Dedifferentiated amniotic fluid mesenchymal stem cell (primary cell): ENCODE results near the gene COL16A1.

Source experiments
- DNase-seq: peaks from one replicate; pipeline ENCODE4 v3.0.0-alpha.2; 2016; ENCODE audit errors: extremely low spot score

COL16A1 gene

GRCh38 chr1:31703431-31704270 lies at the start of gene COL16A1:
Gene COL16A1, minus strand, starts transcription at chr1:31704017. Its CDS starts 1,824 bp downstream, at chr1:31702193.
- peak; percentile 74 for DNase-seq

DNA sequence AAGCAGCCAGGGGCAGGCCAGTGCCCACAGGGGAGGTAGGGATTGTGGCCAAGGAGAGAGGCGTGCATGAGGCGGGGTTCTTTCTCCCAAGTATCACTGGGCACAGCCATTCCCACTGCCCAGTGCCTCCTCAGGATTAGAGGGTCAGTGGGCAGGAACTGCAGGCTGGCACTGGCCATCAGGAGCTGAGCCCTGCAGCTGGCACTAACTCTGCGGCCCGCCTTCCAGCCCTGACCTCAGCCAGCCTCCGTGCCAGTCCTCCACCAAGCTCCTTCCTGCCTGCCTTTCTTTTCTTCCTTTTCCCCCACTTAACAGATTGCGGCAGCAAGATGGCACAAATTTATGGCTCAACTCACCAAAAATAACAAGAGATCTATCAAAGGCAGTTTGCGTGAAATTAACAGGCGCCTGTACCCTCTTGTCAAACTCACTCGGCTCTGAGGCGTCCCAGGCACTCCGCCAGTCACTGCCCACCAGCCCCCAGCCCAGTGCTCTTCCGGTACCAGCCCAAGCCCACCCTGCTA lies 49.2 kb upstream of the COL16A1 start:
- no peak for DNase-seq

GRCh38 chr1:31752258-31752657 lies 48.4 kb upstream of the COL16A1 start:
- DNase-seq, result no peak

GRCh38 chr1:31751822-31752241 lies 48.0 kb upstream of the COL16A1 start:
- no peak for DNase-seq

DNA sequence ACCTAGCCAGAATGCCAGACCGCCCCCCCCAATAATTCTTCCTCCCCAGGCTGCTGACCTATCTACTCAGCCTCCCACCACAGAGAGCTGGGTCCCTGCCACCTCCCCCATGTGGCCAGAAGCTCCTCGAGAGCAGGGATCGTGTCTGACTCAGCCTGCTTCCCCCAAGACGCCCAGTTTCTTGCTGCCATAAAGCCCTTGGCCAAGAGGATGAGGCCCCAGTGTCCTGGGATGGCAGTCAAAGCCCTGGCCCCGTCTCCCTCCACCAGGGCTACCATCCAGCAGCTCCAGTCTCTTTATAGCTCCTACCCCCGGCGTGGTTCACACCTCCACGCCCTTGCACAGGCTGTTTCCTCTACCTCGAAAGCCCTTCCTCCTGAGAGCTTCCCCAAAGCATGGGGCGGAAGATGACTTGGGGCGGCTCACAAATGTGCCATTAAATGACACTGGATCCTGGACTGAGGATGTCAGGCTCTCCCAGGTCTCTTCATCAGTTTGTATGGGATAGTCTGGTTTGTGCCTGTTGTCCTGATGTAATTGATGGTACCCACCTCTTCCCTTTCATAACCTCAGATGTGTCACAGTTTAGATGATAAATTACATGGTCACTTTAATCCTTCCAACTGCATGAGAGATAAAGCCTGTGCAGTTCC lies 47.2 kb upstream of the COL16A1 start:
- no peak for DNase-seq

DNA sequence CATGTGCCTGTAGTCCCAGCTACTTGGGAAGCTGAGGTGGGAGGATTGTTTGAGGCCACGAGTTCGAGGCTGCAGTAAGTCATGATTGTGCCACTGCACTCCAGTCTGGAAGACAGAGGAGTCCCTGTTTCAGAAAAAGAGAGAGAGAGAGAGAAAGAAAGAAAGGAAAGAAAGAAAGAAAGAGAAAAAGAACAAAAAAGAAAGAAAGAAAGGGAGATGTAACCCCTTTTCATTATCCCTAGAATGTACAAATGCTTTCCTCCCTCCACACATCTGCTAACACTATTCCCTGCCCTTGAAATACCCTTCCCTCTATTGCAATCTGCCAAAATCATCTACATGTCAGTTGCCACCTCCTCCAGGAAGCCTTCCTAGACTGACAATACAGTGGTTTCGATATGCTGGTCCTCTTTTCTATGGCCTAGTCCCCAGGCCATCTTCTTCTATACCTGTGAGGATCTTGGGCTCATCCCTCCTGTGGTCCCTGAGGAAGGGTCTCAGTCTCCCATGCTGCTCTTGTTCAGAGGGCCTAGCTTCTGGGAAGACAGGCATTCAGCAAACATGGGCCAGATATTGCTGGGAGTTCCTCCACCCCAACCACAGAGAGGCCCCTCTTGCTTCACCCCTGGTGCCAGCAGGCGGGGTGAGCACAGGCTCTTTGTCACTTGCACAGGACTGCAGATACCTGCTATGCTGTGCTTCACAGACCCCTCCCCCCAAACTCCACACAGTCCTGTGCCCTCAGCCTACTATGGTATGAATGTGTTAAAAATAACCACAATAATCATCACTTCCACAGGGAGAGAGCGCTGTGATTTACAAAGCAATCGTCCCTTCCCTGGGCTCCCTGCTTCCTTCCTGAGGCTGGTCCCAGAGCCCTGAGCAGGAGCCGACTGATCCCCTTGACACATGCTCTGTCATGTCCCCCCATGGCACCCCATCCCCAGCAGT lies 46.2 kb upstream of the COL16A1 start:
- DNase-seq, result no peak

DNA sequence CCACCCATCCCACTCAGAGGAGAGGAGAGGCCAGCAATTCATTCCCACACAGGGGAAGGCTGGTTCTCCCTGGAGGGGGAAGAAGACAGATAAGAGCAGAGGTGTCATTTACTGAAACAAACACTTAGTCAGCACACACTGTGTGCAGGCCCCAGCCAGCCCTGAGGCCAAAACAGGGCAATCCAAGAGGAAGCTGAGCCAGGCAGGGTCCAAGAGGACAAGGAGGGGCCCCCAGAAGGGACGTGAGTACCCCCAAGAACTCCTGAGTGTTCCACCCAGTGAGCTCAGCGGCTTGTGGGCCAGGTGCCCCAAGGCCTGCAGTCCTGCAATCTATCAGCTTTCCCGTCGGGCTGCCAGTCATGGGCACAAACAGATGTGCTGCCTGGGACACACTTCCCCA lies 44.5 kb upstream of the COL16A1 start:
- no peak for DNase-seq

GRCh38 chr1:31747304-31747703 lies 43.5 kb upstream of the COL16A1 start:
- DNase-seq, result no peak

GRCh38 chr1:31746687-31747086 lies 42.9 kb upstream of the COL16A1 start:
- no peak for DNase-seq

DNA sequence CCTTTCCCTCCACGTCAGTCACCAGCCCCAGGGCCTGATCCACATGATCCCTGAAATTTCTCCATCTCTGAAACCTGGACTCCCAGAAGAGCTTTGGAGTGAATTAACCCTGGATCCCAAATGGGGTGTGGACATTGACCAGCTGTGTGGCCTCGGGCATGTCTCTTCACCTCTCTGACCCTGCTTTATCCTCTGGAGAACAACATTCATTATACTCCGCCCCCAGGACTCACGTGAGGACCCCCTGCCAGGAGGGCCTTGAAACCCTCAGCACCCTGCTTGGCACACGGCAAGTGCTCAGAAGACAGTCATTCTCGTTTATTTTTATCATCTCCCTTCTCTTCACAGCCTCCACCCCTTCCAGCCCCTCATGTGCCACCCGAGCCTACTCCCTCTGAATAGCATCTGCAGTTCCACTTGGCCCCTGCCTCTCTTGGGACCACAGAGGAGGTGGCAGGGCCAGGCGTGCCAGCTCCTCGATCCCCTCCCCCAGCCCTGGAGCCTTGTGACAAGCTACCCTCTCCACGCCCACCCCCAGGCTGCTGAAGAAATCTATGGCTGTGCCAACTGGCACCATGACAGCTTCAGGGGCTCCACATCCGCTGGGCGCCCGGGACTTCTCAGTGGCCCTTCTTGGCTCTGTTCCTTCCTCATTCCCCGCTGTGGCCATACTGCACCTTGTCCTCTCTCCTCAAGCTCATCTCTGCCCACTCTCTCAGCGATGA lies 42.3 kb upstream of the COL16A1 start:
- DNase-seq, result no peak

DNA sequence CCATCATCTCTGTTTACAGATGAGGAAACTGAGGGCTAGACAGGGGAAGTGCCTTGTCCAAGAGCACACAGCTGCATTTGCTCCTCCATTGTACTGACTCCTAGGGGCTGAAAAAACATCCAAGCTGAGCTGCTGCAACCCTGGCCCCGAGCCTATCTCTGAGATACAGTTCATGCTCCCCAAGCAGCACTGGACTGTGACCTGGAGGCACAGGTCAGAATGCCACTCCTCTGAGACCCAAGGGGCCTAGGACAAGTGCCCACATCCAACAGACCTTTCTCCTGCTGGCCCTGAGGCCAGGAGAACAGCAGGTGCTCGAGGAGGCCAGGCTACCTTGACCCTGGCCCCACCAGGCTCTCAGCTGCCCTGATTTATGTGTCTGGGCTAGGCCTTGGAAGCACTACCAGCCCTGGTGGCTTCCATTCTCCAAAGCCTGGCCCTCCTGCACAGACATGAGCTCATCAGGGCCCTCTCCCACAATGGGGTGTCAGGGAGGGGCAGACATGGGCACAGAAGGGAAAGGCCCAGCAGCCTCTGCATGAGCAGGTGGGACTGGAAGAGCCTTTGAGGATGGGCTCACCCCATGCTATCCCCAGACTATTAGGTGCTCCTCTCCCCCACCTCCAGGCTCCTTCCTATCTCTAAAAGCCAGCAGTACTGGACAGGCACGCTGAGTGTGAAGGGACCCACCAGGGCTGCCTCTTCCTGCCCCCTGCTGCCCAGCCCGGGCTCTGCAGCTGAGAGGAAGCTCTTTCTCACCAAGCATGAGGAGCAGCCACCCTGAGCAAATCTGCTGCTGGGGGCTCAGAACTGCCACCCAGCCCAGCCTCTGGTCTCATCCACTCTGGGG lies 41.5 kb upstream of the COL16A1 start:
- DNase-seq, result peak; percentile 38

GRCh38 chr1:31744165-31744888 lies 40.5 kb upstream of the COL16A1 start:
- DNase-seq, result no peak

- DNase-seq, result no peak
These were observed 38.8 kb upstream of the COL16A1 start for GRCh38 chr1:31742462-31743212.

DNA sequence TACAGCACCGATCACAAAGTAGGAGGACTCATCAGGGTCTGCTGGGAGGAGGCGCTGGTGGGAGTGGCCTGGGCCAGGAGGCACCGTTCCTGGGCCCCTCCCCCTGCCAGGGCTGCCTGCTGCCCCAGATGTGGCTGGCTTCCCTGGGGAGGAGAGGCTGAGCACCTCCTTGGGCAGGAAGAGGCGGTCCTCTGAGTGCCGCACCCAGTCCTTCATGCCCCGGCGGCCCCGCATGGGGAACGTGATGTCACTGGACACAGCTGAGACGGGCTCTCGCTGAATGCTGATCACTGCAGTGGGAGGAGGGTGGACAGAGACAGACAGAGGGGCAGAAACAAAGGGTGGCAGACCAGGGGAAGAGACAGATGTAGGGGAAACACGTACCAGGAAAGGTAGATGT lies 35.5 kb upstream of the COL16A1 start:
- DNase-seq, result no peak

- DNase-seq, result no peak
These were observed 32.9 kb upstream of the COL16A1 start for GRCh38 chr1:31736675-31737074.

GRCh38 chr1:31735571-31735970 lies 31.8 kb upstream of the COL16A1 start:
- no peak for DNase-seq

- DNase-seq, result no peak
These were observed 30.8 kb upstream of the COL16A1 start for GRCh38 chr1:31734582-31735107.

DNA sequence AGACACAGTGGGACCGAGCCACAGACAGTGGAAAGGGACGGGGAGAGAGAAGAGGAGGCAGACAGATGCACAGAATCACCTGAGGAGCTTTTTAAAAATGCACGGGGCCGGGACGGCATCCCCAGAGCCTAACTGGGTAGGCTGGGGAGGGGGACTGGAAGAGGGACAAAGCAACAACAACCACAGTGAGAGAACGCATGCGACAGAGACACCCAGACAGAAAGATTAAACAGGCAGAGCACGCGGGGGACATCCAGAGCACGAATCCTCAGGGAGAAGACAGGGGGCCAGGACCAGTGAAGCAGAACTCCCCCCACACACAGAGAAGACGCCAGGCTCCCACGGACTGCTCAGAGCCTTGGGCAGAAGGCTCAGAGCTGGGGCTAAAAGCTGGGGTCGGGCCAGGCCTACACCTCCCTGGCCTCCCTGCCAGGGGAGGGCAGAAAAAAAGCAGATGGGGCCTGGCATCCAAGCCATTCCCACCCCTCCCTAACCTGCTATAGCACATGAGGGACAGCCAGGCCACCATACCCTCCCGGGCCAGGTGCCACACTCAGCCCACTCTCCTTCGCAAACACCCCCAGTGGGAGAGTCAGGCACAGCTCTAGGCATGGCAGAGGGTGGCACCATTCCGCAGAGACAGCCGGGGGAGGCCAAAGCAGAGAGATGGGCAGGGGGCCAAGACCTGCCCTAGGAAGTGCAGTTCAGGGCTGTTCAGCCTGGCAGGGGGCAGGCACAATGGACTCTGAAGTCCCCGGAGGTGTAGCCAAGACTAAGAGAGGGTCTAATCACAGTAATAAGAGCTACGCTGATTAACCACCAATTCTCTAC lies 29.8 kb upstream of the COL16A1 start:
- DNase-seq, result no peak
